ENCODE results near the gene TLE2.
"Not testable (repeated sequence)": the region's sequence is repeated elsewhere in the genome, so short reads cannot be mapped to it uniquely, and the experiment has no call there.

TLE2 gene

DNA sequence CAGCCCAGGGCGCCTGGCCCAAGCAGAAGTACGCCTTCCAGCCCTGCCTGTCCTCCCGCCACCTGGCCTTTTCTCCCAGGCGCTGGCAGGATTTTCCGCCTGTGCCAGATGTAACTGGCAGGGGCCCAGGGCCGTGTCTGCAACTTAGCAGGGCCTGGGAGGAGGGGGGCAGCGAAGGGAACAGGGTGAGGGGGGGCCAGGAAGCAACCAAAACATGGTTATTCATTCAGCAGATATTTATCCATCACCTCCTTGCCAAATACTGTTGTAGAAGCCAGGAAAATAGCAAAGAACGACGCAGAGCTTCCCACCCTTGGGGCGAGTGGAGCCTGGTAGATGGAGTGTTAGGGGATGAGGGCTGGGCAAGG is 46.1 kb downstream of the TLE2 start:
- no peak for DNase-seq (ENCODE audit: low read depth)

DNA sequence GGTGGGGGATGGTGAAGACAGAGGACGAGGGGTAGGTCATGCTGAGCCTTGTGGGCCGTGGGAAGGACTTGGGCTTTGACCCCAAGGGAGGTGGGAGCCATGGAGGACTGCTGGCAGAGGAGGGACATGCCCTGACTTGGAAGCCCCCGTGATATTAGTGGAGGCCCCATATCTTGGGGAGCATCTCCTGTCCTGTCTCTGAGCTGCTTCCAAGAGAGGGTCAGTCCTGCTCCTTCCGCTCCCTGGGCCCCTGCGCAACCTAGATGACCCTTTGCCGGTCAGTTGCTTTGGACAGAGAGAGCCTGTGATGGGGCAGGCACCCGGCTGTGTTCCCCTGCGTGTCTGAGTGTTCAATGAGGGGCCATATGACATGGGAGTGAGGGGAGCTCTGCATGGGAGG is 46.5 kb downstream of the TLE2 start:
- DNase-seq (ENCODE audit: low read depth) = no peak

DNA sequence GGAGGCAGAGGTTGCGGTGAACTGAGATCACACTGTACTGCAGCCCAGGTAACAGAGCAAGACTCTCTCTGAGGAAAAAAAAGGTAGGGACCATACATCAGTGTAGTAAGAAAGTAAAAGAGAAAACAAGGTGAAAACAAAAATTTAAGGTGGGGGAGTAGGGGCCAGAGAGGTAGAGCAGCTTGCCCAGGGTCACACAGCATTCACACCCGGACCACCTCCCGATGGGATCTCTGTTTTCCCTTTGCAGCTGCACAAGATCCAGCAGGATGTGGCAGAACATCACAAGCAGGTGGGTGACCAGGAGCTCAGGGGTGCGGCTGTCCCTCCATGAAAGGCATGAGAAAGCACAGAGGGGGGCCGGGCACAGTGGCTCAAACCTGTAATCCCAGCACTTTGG is 47.2 kb downstream of the TLE2 start:
- DNase-seq (ENCODE audit: low read depth) = no peak

DNA sequence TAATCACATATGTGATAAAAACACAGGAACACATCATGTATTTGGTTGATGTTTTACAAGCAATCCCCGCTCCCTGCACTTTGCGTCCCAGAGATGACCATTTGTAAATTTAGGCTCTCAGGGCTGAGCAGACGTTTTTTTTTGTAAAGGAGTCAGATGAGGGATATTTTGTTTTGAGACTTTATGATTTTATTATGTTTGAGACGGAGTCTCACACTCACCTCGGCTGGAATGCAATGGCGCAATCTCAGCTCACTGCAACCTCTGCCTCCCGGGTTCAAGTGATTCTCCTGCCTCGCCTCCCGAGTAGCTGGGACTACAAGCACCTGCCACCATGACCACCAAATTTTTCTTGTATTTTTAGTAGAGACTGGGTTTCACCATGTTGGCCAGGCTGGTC is 50.3 kb downstream of the TLE2 start:
- DNase-seq (ENCODE audit: low read depth) = no peak

DNA sequence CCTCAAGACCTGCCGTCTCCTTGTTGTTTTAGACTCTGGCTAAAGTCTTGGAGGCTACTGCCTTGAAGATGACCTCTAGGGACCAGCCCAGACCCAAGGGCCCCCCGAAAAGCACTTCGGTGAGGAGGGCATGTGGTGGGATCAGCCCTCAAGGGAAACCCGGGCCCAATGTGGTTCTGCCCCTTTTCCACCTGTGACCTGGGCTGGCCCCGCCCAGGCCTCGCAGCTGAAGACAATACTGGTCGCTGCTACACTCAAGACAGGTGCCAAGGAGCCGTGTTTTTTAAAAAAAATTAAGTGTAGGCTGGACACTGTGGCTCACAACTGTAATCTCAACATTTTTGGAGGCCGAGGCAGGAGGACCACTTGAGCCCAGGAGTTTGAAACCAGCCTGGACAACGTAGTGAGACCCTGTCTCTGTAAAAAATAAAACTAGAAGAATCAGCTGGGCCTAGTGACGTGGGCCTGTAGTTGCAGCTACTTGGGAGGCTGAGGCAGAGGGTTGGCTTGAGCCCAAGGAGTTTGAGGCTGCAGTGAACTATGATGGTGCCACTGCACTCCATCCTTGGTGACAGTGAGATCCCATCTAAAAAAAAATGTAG is 50.8 kb downstream of the TLE2 start:
- DNase-seq (ENCODE audit: low read depth) = no peak

DNA sequence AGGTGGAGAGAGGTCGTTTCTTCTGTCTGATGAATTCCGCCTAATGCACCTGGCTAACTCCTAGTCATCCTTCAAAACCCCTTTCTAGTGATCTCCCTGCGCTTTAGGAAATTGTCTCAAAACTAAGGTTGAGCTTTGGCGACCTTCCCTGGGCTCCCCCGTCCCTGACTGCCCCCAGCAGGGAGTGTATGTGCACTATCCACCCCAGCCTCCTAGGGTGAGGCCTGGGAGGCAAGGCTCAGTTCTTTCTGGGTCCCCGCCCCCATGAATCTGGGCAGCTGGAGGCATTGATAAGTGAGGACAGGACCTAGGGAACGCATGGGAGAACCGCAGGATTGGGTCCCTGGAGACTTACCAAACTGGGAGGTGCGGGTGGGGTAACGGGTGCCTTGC is 51.3 kb downstream of the TLE2 start:
- DNase-seq (ENCODE audit: low read depth) = no peak

DNA sequence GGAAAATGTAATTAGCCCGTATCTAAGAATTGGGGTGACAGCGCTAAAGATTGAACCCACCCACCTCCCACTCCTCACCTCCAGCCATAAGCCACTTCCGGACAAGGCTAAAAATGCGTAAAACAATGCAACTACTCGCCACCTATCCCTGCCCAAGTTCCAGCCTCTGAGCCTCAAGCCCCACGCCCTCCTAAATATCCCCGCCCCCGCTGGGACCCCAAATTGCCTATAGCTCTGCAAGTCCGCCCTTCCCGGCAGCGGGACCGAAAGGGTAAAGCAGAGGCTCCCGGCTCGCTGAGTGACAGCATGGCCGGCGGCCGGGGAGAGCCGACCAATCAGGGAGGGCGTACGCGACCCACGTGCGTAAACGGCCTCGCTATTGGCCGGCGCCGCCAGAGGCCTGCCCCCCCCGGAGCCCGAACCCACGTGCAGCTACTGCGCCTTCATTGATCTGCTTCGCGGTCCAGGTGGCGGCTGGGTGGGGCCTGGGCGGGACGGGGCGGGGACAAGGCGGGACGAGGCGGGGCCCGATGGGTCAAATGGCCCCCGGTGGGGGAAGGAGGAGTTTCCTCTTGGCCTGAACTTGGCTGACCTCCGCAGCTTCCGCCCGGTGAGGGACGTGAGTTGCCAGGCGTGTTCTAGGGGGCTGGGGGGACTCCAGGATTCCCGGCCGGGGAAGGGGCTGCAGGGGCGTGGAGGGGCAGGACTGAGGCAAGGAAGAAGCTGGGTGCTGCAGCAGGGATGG is 51.9 kb downstream of the TLE2 start, which contains the start of gene TLE6:
TLE6 (plus strand) TSS at position 564 of the 745 bp plus-strand sequence. CDS start 670 bp downstream, outside the sequence.
- DNase-seq (ENCODE audit: low read depth) = peak; percentile 85

DNA sequence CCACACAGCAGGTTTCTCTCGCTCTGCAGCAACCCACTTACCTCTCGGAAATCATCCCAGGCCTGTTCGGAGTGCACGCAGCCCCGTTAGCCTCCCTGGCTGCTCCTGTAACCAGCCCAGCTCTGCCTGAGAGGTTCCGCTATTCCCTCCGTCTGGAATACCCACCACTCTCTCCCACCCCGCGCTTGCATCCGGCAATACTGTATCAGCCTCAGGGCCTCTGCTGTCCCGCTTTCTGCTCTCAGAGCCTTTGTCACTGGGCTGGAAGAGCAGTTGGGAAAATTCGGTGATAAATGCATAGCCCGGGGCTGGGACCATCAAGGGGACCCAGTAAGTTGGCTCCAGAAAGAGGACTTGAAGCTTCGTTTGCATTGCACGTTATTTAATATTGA is 52.5 kb downstream of the TLE2 start:
- no peak for DNase-seq (ENCODE audit: low read depth)

DNA sequence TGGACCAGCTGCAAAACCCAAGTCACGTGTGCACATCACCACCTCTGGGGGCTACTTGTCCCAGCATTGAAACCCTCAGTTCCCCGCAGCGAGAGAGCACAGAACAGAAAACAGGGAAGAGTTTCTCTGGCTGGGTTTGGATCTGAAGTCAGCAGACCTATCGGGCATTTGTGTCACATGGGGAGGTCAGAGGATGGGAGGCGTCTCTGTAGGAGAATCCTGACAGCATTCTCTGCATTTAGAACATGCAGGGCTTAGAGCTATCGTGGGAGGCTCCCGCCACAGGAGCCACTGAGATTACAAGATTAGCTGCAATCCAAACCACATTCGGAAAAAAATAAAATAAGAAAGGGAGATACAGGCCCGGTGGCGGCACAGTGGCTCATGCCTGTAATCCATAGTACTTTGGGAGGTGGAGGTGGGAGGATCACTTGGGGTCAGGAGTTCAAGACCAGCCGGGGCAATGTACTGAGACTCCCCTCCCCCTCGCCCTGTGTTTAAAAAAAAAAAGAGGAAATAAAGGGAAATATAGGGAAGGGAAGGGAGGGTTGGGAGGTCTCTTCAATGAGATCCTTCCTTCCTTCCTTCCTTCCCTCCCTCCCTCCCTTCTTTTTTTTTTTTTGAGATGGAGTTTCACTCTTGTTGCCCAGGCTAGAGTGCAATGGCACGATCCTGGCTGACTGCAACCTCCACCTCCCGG is 54.6 kb downstream of the TLE2 start:
- no peak for DNase-seq (ENCODE audit: low read depth)

DNA sequence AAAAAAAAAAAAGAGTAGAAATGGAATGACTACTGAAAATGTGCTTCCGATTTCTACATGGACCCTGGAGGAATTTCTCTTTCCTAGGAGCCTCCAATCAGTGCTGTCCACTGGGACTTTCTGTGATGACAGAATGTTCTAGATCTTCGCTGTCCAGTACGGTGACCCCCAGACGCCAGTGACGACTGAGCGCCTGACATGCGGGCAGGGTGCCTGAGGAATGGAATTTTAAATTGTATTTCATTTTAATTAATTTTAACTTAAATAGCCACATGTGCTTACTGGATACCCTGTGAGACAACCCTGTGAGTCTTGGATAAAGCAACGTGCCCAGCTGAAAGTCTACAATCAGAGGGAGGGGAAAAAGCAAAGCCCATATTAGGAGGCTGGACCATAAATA is 55.9 kb downstream of the TLE2 start:
- no peak for DNase-seq (ENCODE audit: low read depth)

DNA sequence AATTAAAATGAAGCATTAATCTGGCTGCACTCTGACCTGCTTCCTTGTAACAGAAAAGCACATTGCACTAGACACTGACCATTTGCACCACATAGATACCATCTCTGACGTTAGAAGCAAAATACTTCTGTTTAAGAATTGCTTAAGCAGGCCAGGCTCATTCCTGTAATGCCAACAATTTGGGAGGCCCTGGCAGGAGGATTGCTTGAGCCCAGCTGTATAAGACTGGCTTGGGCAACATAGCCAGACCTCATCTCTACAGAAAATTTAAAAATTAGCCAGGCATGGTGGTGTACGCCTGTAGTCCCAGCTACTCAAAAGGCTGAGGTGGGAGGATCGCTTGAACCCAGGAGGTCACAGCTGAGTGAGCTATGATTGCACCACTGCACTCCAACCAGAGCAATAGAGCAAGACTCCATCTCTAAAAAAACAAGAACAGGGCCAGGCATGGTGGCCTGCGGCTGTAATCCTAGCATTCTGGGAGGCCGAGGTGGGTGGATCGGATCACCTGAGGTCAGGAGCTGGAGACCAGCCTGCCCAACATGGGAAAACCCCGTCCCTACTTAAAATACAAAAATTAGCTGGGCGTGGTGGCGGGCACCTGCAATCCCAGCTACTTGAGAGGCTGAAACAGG is 58.8 kb downstream of the TLE2 start:
- no peak for DNase-seq (ENCODE audit: low read depth)

DNA sequence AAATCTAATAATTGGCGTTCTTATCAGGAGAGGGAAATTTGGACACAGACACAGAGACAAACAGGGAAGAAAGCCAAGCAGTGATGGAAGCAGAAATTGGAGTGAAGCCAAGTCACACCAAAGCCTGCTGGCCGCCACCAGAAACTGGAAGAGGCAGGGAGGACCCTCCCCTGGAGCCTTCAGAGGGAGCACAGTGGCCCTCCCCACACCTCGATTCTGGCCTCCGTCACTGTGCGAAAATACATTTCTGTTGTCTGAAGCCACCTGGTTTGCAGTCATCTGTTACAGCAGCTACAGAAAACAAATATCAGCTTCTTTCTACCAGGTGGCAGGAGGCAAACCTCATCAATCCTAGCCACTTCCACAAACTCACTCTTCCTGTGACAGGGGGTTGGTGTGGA is 60.0 kb downstream of the TLE2 start:
- DNase-seq (ENCODE audit: low read depth) = no peak

DNA sequence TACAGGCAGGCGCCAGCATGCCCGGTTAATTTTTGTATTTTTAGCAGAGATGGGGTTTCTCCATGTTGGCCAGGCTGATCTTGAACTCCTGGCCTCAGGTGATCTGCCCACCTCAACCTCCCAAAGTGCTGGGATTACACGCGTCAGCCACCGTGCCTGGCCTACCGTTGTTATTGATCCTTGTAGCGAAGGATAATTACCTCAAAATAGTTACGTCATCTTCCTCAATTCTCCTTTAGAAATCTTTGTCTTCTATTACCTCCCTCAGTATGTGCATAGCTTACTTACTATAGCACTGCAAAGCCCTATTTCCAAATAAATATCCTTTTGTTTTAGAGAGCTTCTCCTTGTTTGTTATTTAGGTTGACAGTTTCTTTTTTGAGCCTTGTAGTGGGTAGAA is 61.1 kb downstream of the TLE2 start:
- DNase-seq (ENCODE audit: low read depth) = no peak

DNA sequence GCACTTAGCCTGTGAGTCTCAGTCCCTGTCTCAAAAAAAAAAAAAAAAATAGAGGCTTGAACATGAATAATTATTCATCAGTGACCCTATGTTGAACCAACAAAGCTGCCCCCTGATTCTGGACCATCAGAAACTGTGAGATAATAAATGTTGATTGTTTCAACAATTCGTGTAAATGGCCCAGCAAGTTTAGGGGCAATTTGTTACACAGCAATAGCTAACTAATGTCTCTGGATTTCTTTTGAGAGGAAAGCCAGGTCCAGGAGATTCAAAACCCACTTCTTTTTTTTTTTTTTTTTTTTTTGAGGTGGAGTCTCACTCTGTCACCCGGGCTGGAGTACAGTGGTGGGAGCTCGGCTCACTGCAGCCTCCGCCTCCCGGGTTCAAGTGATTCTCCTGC is 64.2 kb downstream of the TLE2 start:
- DNase-seq (ENCODE audit: low read depth) = no peak

DNA sequence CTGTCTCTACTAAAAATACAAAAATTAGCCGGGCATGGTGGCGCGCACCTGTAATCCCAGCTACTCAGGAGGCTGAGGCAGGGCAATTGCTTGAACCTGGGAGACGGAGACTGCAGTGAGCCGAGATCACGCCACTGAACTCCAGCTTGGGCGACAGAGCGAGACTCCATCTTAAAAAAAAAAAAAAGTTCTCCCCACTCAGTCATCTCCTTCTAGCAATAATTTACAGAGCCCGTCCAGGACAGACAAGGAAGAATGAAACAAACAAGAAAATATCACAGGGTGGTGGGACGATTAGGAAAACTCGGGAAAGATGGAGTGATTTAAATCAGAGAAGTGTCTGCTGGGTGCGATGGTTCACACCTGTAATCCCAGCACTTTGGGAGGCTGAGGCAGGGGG is 65.4 kb downstream of the TLE2 start:
- not testable (repeated sequence) for DNase-seq (ENCODE audit: low read depth)

DNA sequence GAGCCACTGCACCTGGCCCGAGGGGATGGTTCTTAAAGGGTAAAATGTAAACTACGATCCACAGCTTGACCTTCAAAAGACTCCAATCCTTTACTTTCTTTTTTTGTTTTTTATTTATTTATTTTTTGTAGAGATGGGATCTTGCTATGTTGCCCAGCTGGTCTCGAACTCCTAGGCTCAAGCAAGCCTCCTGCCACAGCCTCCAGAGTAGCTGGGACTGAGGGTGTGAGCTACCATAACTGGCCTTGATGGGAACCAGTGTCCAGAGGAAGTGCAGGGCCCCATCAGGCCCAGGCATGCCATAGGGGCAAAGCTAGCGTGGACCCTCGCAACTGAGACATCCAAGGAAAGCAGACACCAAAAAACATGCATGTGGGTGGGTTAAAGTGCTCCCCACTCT is 66.0 kb downstream of the TLE2 start:
- no peak for DNase-seq (ENCODE audit: low read depth)

DNA sequence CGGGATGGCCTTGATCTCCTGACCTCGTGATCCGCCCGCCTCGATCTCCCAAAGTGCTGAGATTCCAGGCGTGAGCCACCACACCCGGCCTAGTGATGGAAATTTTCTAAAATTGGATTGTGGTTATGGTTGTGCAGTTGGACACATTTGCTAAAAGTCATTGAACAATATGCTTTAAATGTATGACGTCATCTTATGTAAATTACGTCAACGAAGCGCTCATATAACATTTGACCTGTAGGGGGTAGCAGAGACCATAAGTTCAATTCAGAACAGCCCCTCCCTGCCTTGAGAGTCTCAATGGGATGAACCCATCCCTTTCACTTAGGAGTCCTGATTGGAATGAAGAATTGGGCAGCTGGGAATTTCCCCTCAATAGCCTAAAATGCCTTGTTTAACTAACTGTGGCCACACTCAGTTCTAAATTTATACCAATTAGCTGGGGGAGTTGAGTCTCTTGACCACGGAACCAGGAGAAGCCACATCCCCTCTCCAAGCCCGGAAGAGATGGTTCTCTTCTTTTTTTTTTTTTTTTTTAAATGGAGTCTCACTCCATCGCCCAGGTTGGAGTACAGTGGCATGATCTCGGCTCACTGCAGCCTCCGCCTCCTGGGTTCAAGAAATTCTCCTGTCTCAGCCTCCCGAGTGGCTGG is 66.9 kb downstream of the TLE2 start:
- no peak for DNase-seq (ENCODE audit: low read depth)

DNA sequence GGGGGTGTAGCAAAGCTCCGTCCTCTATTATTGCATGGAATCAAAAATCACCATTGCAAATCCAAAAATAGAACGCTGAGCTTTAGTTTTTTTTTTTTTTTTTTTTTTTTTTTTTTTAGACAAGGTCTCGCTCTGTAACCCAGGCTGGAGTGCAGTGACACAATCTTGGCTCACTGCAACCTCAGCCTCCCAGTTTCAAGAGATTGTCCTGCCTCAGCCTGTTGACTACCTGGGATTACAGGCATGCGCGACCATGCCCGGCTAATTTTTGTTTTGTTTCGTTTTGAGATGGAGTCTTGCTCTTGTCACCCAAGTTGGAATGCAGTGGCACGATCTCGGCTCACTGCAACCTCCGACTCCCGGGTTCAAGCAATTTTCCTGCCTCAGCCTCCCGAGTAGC is 69.0 kb downstream of the TLE2 start:
- DNase-seq (ENCODE audit: low read depth) = no peak

DNA sequence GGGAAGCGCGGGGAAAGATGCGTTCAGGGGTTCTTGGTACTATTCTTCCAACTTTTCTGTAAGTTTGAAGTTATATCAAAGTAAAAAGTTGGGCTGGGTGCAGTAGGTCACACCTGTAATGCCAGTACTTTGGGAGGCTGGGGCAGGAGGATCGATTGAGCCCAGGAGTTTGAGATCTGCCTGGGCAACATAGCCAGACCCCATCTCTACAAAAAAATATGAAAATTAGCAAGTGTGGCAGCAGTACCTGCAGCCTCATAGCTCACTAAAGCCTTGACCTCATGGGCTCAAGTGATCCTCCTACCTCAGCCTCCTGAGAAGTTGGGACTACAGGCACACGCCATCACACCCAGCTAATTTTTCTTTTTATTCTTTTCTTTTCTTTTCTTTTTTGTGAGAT is 71.9 kb downstream of the TLE2 start:
- no peak for DNase-seq (ENCODE audit: low read depth)

DNA sequence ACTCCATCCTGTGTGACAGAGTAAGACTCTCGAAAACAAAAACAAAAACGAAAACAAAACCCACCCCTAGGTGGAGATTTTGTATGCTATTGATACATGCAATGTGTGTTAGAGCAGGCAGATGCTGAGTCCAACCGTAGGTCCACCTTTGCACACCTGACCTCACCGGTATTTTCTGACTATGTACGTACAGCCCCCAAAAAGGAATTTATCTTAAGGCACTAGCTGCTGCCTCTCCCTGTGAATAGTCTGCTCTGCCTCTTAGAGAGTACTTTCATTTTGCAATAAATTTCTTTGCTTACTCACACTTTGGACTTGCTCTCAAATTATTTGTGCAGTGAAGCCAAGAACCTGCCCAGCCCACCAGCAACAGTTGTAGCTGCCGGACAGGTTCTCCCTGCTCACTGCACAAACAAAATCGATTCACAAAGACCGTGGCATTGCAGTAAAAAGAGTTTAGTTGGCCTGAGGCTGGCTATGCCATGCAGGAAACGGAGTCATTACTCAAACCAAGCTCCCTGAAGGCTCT is 76.1 kb downstream of the TLE2 start:
- DNase-seq (ENCODE audit: low read depth) = no peak

DNA sequence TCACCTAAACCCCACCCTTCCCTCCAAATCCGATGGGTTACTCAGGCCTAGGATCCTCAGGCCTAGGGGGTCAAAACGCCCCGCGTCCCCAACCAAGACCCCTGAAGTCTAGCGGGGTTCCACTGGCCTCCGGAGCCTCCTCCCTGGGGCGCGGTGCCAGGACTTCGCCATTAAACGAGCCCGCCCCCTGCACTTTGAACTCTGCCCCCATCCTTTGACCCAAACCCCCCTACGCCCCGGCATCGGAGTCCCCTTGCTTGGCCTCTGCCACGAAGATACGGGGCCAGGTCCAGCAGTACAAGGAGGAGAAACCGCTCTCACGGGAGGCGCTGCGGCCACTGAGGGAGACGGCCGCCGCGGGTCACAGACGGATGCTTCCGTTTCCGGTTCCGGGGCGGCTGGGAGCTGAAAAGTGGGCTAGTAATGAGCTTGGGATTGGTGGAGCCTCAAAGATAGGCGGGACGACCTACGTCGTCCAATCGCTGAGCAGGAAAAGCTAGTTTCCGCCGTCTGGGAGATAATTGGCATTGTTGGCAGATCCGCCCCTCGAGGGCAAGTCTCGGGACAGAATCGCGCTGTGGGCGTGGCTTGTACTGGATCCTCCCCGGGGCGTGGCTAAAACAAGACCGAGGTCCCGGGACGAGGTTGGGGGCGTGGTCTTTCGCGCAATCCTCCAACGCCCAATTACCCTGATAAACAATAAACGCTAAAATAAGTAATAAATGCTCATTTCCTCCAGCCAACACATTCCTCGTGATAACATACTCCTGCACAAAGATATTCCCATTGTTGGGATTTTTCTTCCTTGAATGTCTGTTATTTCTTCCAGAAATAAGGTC is 78.6 kb downstream of the TLE2 start:
- DNase-seq (ENCODE audit: low read depth) = peak; percentile 99

All from activated T-helper 1 cell treated with Interleukin-2 at 50 U/mL for 16 hours (primary cell).